Left renal pelvis (tissue), 4 donors: ENCODE measurements around the gene SLC5A10. TPM values are rescaled to one million over a fixed set of nuclear protein-coding genes. Genes with fewer than 3 reads are reported as not detected.
"Not testable (repeated sequence)": the region's sequence is repeated elsewhere in the genome, so short reads cannot be mapped to it uniquely, and the experiment has no call there.

Experiments used
- DNase-seq, 4 donors: peaks; one replicate each; pipeline ENCODE4 v3.0.0-alpha.2; 2013; ENCODE audit warnings: low read depth in 4 of 4, low spot score in 3 of 4
- polyA plus RNA-seq, 4 donors: library from polyadenylated mRNA; unstranded; fragments of 120-200 nt; gene quantifications; one replicate each; pipeline ENCODE4 v1.2.1, GENCODE V29; 2013; ENCODE audit not compliant: insufficient read length in 4 of 4

Gene SLC5A10
- under 1 TPM; 0.15 to 0.64 (median 0.35) TPM for polyA plus RNA-seq

- no peak for DNase-seq
Observed at GRCh38 chr17:18951941-18952842, at the start of gene SLC5A10. Gene SLC5A10 (plus strand): TSS chr17:18952165. CDS start chr17:18952206, 41 bp downstream.

GRCh38 chr17:18904482-18904881 lies 47.5 kb upstream of the SLC5A10 start:
- DNase-seq: no peak

GRCh38 chr17:18905226-18905625 lies 46.7 kb upstream of the SLC5A10 start:
- DNase-seq: no peak

GRCh38 chr17:18910326-18910725 lies 41.6 kb upstream of the SLC5A10 start:
- no peak for DNase-seq

GRCh38 chr17:18910881-18911280 lies 41.1 kb upstream of the SLC5A10 start:
- DNase-seq: no peak

- DNase-seq: no peak
Observed at GRCh38 chr17:18916816-18917500, 35.0 kb upstream of the SLC5A10 start.

GRCh38 chr17:18917506-18918032 lies 34.4 kb upstream of the SLC5A10 start:
- no peak for DNase-seq

GRCh38 chr17:18919963-18920362 lies 32.0 kb upstream of the SLC5A10 start:
- DNase-seq: no peak

- no peak for DNase-seq
Observed at GRCh38 chr17:18920911-18921441, 31.0 kb upstream of the SLC5A10 start.

- no peak for DNase-seq
Observed at GRCh38 chr17:18921485-18921884, 30.5 kb upstream of the SLC5A10 start.

GRCh38 chr17:18921912-18922451 lies 30.0 kb upstream of the SLC5A10 start:
- no peak for DNase-seq

GRCh38 chr17:18922596-18922995 lies 29.4 kb upstream of the SLC5A10 start:
- DNase-seq: not testable (repeated sequence)

GRCh38 chr17:18925187-18925586 lies 26.8 kb upstream of the SLC5A10 start:
- no peak for DNase-seq

GRCh38 chr17:18928628-18929125 lies 23.3 kb upstream of the SLC5A10 start:
- DNase-seq: no peak

- no peak for DNase-seq
Observed at GRCh38 chr17:18932360-18933055, 19.5 kb upstream of the SLC5A10 start.

- DNase-seq: no peak
Observed at GRCh38 chr17:18933102-18934058, 18.6 kb upstream of the SLC5A10 start.

- DNase-seq: no peak
Observed at GRCh38 chr17:18937981-18938691, 13.8 kb upstream of the SLC5A10 start.

- DNase-seq: no peak
Observed at GRCh38 chr17:18938692-18939023, 13.3 kb upstream of the SLC5A10 start.

GRCh38 chr17:18944646-18945045 lies 7.3 kb upstream of the SLC5A10 start:
- DNase-seq: no peak
